GM12892 (cell line): ENCODE measurements around the gene OTOG.

Experiments
- POLR2A ChIP-seq: IDR thresholded peaks from 2 replicates; pipeline ENCODE4 v1.6.1; 2011; ENCODE audit warnings: low read depth, low read length, control low read depth
- POLR2AphosphoS5 ChIP-seq: IDR thresholded peaks from 2 replicates; pipeline ENCODE4 v1.6.1; 2011; ENCODE audit warnings: low read depth, low read length, control low read depth
- TAF1 ChIP-seq: IDR thresholded peaks from 2 replicates; pipeline ENCODE4 v1.6.1; 2011; ENCODE audit warnings: low read depth, mild to moderate bottlenecking, control low read depth, low read length, borderline replicate concordance

DNA sequence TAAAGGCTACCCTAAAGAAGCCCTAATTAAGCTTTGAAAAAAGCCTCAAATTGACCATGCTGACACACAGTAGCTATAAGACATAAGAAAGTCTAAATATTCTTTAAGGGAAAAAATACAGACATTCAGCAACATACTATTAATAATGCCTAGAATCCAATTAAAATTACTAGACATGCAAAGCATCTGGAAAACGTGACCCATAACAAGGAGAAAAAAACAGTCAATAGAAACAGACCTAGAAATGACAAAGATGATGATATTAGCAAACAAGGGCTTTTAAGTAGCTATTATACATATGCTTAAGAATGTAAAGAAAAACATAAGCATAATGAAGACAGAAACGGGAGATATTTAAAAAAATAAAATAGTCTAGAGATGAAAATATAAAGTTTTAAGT is 108.6 kb downstream of the OTOG start:
- no peak for TF ChIP-seq TAF1
- TF ChIP-seq POLR2A: no peak
- no peak for TF ChIP-seq POLR2AphosphoS5
